LNCAP (cell line): ENCODE results near the gene SCGB3A1.

Experiments
- CTCF ChIP-seq: fragments of 450-650 bp; IDR thresholded peaks from 2 replicates; pipeline ENCODE4 v1.5.1; 2017; ENCODE audit warnings: mild to moderate bottlenecking

Gene SCGB3A1

GRCh38 chr5:180599981-180600553 is 8.8 kb upstream of the SCGB3A1 start:
- TF ChIP-seq CTCF, result no peak

- no peak for TF ChIP-seq CTCF
Measured at GRCh38 chr5:180599590-180599914, 8.3 kb upstream of the SCGB3A1 start.

GRCh38 chr5:180598797-180599589 is 7.7 kb upstream of the SCGB3A1 start:
- TF ChIP-seq CTCF, result no peak

- no peak for TF ChIP-seq CTCF
Measured at GRCh38 chr5:180598316-180598701, 7.0 kb upstream of the SCGB3A1 start.

- TF ChIP-seq CTCF, result no peak
Measured at GRCh38 chr5:180596668-180597231, 5.5 kb upstream of the SCGB3A1 start.

GRCh38 chr5:180596115-180596667 is 4.9 kb upstream of the SCGB3A1 start:
- no peak for TF ChIP-seq CTCF

GRCh38 chr5:180595381-180596114 is 4.2 kb upstream of the SCGB3A1 start:
- TF ChIP-seq CTCF, result peak; percentile 12; the same call in 1 of the 2 replicates
